Spinal cord (tissue), 10 donors: ENCODE data around the gene TSHR. TPM values are rescaled to one million over a fixed set of nuclear protein-coding genes. Genes with fewer than 3 reads are reported as not detected.
A peak's percentile ranks its signal among the peaks of the same experiment; 100 is the strongest.

Source experiments
- DNase-seq, 6 donors: peaks; one replicate each; pipeline versions ENCODE4 v3.0.0 to v3.0.0-alpha.2; 2013 to 2015; ENCODE audit warnings: low spot score in 6 of 6, low read depth in 4 of 6
- H3K27ac ChIP-seq: one replicate; pipeline ENCODE4 v1.5.1; 2013; ENCODE audit warnings: low read depth, low read length, control low read depth
- H3K27me3 ChIP-seq: one replicate; pipeline ENCODE4 v1.6.1; 2013; ENCODE audit warnings: low read length; ENCODE audit not compliant: control insufficient read depth, insufficient read depth
- H3K36me3 ChIP-seq: one replicate; pipeline ENCODE4 v1.6.1; 2013; ENCODE audit warnings: low read length; ENCODE audit not compliant: control insufficient read depth, insufficient read depth
- H3K4me1 ChIP-seq: one replicate; pipeline ENCODE4 v1.6.1; 2013; ENCODE audit warnings: low read length; ENCODE audit not compliant: control insufficient read depth, insufficient read depth
- H3K4me3 ChIP-seq: one replicate; pipeline ENCODE4 v1.5.1; 2013; ENCODE audit warnings: low read depth, low read length, control low read depth
- H3K9me3 ChIP-seq: one replicate; pipeline ENCODE4 v1.6.1; 2013; ENCODE audit warnings: low read length; ENCODE audit not compliant: control insufficient read depth, insufficient read depth
- WGBS: methylation state at CpG from one replicate; pipeline ENCODE4 v1.1.5; 2013; ENCODE audit warnings: missing lambda C conversion rate; ENCODE audit not compliant: insufficient coverage; 5-methylcytosine and 5-hydroxymethylcytosine counted together
- polyA plus RNA-seq, 2 donors: library from polyadenylated mRNA; unstranded; fragments of 120-200 nt; gene quantifications; one replicate each; pipeline ENCODE4 v1.2.1, GENCODE V29; 2013; ENCODE audit not compliant: insufficient read length in 2 of 2
- total RNA-seq, 2 donors: library from RNA; depleted of rRNA in 1 of 2; stranded (reverse); fragments of 120-200 nt in 1 of 2; fragments of >200 nt in 1 of 2; gene quantifications; one replicate each; pipeline versions ENCODE4 v1.2.3 to v1.2.4, GENCODE V29; 2013 to 2014
- donor health status: healthy.

TSHR gene
- total and polyA plus RNA-seq, 4 donors, result 3.3 to 6.5 (median 4.8) TPM

DNA sequence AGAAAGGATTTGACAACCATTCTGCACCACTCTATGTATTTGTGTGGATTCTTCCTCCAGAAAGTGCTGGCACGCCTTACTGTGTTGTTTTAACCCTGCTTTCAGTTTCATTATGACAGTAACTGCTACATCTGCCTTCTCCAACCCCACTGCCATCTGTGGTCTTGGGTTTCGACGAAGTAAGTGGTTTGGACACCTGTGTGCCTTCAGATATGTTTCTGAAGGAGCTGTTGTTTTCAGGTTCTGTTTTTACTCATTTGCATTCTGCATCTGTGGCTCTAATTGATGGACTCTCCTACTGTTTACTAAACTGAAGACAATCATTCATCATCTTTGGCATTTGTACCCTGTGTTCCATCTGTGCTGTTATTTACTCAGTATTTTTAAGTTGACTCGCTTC is 4.1 kb downstream of the TSHR start:
- peak in 2 of 6 donors; percentile 37 to 83 for DNase-seq

DNA sequence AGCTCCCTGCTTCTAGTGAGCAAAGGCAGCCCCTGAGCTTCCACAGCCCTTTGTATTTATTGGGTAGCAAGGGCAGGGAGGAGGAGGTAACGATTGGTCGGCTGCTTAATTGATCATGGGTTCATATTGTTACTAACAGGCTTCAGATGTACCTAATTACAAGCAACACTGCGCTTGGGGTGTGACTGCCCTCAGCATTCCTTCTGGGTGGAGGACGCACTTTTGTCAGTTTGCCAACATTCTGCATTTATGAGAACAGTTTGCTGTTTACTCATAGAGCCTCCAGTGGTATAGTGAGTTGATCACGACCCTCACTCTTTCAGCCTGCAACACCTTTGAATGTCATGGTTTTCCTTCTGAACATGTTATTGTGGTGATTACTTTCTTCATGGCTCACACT is 9.6 kb downstream of the TSHR start:
- Histone ChIP-seq H3K27me3 (no peaks in the 10 kb centered on the region), H3K27ac (no peak overlapping the region), H3K4me1 (no peaks in the 10 kb centered on the region), H3K4me3 (no peak overlapping the region), H3K9me3 (no peaks in the 10 kb centered on the region), H3K36me3 (no peaks in the 10 kb centered on the region)
- no peak for DNase-seq
- no CpG with 5 or more reads among the region's 5 CpGs for WGBS

More for the DNA sequence above, 4.1 kb downstream of the TSHR start:
- H3K27me3 ChIP-seq, result peaks cover 11% of the 10 kb centered on the region
- H3K4me1 ChIP-seq, result peaks cover 9% of the 10 kb centered on the region
- H3K4me3 ChIP-seq, result no peak overlapping the region
- H3K9me3 ChIP-seq, result no peaks in the 10 kb centered on the region
- no CpG with 5 or more reads among the region's 4 CpGs for WGBS
- H3K27ac ChIP-seq, result no peak overlapping the region
- no peaks in the 10 kb centered on the region for H3K36me3 ChIP-seq

GRCh38 chr14:80973931-80974641 is 18.7 kb downstream of the TSHR start:
- Histone ChIP-seq H3K36me3 (no peaks in the 10 kb centered on the region), H3K27ac (peak overlapping the region; percentile 43), H3K4me3 (no peak overlapping the region), H3K9me3 (no peaks in the 10 kb centered on the region), H3K4me1 (no peaks in the 10 kb centered on the region), H3K27me3 (no peaks in the 10 kb centered on the region)
- peak in 2 of 6 donors; percentile 76 to 96 for DNase-seq
- 38% methylated on average over 4 of the region's 5 CpGs for WGBS

- no peak for DNase-seq
- H3K27ac ChIP-seq, result no peak overlapping the region
- H3K9me3 ChIP-seq, result no peaks in the 10 kb centered on the region
- no peaks in the 10 kb centered on the region for H3K27me3 ChIP-seq
- no CpG with 5 or more reads among the region's 2 CpGs for WGBS
- H3K4me1 ChIP-seq, result no peaks in the 10 kb centered on the region
- no peak overlapping the region for H3K4me3 ChIP-seq
- H3K36me3 ChIP-seq, result no peaks in the 10 kb centered on the region
These were observed 19.3 kb downstream of the TSHR start for GRCh38 chr14:80974679-80975078.

DNA sequence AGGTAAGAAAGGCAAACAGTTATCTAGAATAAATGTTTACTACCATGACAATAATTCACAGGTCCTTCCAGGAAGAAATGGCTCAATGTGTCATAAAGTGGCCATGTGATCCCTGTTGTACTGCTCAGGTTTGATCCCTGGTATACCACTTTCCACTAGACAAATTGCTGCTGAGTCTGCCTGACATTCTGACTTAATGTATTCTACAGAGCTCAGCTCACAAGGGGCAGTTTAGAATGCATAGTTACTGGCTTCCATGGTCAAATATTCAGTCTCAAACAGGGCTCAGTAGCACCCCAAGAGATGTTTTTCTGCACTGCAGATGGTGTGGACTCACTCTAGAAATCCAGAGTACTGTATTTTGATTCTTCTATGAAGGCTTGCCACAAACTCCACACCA is 21.8 kb downstream of the TSHR start:
- Histone ChIP-seq H3K9me3 (no peaks in the 10 kb centered on the region), H3K36me3 (no peaks in the 10 kb centered on the region)
- DNase-seq, result no peak

DNA sequence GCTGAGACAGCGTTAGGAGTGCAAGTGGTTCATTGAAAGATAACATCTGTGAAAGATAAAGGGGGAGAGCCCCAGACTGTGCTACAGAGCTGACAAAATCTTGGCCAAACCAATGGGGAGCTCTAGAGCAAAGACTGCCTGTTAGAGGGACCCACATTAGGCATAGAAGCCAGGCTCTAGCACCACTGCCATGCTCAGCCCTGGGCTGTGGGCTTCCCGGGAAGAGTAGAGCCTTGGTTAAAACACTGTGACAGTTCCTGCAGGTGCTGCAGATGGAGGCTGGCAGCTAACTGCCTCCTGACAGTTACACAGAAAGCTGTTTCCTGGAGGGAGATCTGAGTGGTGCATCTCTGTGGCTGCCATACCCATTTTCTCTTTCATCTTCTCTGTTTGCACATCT is 23.0 kb downstream of the TSHR start:
- WGBS, result 45% methylated on average over 1 of the region's 2 CpGs
- no peak for DNase-seq
- no peak overlapping the region for H3K27ac ChIP-seq
- no peak overlapping the region for H3K4me3 ChIP-seq
- H3K9me3 ChIP-seq, result no peaks in the 10 kb centered on the region
- no peaks in the 10 kb centered on the region for H3K27me3 ChIP-seq
- no peaks in the 10 kb centered on the region for H3K36me3 ChIP-seq
- H3K4me1 ChIP-seq, result no peaks in the 10 kb centered on the region

More for the DNA sequence above, 21.8 kb downstream of the TSHR start:
- no peak overlapping the region for H3K27ac ChIP-seq
- H3K4me3 ChIP-seq, result no peak overlapping the region
- no peaks in the 10 kb centered on the region for H3K27me3 ChIP-seq
- H3K4me1 ChIP-seq, result no peaks in the 10 kb centered on the region

- Histone ChIP-seq H3K9me3 (no peaks in the 10 kb centered on the region), H3K4me3 (no peak overlapping the region), H3K4me1 (no peaks in the 10 kb centered on the region), H3K36me3 (no peaks in the 10 kb centered on the region), H3K27me3 (no peaks in the 10 kb centered on the region), H3K27ac (no peak overlapping the region)
- no peak for DNase-seq
- 82% methylated on average over 2 of the region's 2 CpGs for WGBS
These were observed 24.5 kb downstream of the TSHR start for GRCh38 chr14:80979951-80980350.

DNA sequence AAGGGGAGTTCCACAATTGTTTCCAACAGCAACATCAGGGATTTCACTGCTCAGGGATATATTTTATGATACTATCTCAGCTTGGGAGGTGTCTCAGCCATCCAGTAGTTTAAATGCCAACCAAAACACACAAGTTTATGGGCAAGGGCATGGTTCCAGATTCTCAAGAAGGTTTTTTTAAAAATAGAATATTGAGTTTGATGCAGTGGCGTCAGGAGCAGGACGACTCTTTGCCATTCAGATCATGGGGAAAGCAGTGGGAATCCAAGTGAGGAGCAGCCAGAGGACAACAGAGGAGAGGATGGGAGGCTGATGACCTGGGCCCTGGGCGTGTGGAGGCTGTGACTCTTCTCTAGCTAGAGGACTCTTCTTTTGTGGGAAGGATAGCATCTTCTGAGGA is 25.7 kb downstream of the TSHR start:
- Histone ChIP-seq H3K9me3 (no peaks in the 10 kb centered on the region), H3K27ac (no peak overlapping the region), H3K36me3 (no peaks in the 10 kb centered on the region), H3K4me1 (no peaks in the 10 kb centered on the region), H3K27me3 (no peaks in the 10 kb centered on the region), H3K4me3 (no peak overlapping the region)
- no peak for DNase-seq
- 68% methylated on average over 3 of the region's 3 CpGs for WGBS

DNA sequence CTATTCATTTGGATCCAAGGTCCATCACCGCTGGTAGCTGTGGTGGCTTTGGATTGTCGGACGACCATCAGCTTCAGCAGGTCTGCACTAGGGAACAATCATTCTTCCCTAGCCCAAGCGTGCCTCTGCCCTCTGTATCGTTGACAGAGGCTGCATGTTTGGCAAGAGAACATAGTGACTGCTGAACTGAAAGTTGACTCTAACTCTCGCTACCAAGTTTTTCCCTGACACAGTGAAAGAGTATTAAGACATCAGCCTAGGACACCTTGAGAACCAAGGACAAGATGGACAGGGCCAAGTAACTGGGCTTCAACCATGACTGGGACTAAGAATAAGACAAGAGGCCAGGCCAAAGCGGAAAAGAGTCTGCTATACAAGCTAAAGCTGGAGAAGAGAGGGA is 26.3 kb downstream of the TSHR start:
- no peak for DNase-seq
- Histone ChIP-seq H3K9me3 (no peaks in the 10 kb centered on the region), H3K36me3 (no peaks in the 10 kb centered on the region), H3K27ac (no peak overlapping the region), H3K4me3 (no peak overlapping the region), H3K27me3 (no peaks in the 10 kb centered on the region), H3K4me1 (no peaks in the 10 kb centered on the region)
- WGBS, result 96% methylated on average over 6 of the region's 7 CpGs

DNA sequence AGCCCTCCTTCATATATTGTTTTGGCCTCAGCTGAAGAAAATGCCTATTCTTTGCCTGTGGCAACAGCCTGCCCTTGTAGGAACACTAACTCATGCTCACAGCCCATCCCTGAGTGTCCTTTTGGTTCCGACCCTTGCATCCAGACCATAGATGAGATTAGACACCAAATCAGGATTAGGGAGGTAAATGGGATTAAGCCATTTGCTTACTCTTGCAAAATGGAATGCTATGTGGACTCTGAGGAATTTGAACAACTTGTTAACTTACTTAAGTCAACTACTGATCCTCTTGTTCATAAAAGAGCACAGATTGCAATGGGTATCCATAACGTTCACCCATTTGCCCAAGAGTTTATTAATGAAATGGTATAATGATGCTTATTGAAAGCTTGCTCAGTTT is 27.3 kb downstream of the TSHR start:
- no peaks in the 10 kb centered on the region for H3K36me3 ChIP-seq
- no peaks in the 10 kb centered on the region for H3K27me3 ChIP-seq
- DNase-seq, result no peak
- H3K9me3 ChIP-seq, result no peaks in the 10 kb centered on the region
- H3K4me1 ChIP-seq, result no peaks in the 10 kb centered on the region
- H3K27ac ChIP-seq, result no peak overlapping the region
- 100% methylated on average over 1 of the region's 2 CpGs for WGBS
- no peak overlapping the region for H3K4me3 ChIP-seq
